Suprapubic skin (tissue), 4 donors: ENCODE measurements around the gene PMPCA. TPM values are rescaled to one million over a fixed set of nuclear protein-coding genes. Genes with fewer than 3 reads are reported as not detected.

Experiments used
- DNase-seq, 2 donors: peaks; one replicate each; pipeline ENCODE4 v3.0.0-alpha.2; 2019; ENCODE audit warnings: low spot score in 2 of 2
- H3K27ac ChIP-seq: fragments of 200-600 bp; sonication (generic); one replicate; pipeline ENCODE4 v1.5.1; 2019
- H3K27me3 ChIP-seq: fragments of 200-600 bp; sonication (generic); one replicate; pipeline ENCODE4 v1.5.1; 2019
- H3K36me3 ChIP-seq: fragments of 200-600 bp; sonication (generic); one replicate; pipeline ENCODE4 v1.5.1; 2019
- H3K4me1 ChIP-seq: fragments of 200-600 bp; sonication (generic); one replicate; pipeline ENCODE4 v1.5.1; 2019
- H3K4me3 ChIP-seq: fragments of 200-600 bp; sonication (generic); one replicate; pipeline ENCODE4 v1.5.1; 2019; ENCODE audit warnings: mild to moderate bottlenecking
- H3K9me3 ChIP-seq: fragments of 200-600 bp; sonication (generic); one replicate; pipeline ENCODE4 v1.5.1; 2019
- CTCF ChIP-seq, 2 donors: fragments of 200-600 bp in 1 of 2; fragments of 450-650 bp in 1 of 2; sonication (generic) in 1 of 2; IDR thresholded peaks; one replicate each; pipeline ENCODE4 v1.5.1; 2016 to 2019; ENCODE audit warnings: antibody characterized with exemption in 2 of 2, mild to moderate bottlenecking in 1 of 2, moderate library complexity in 1 of 2
- EP300 ChIP-seq: sonication (generic); formaldehyde crosslinking; IDR thresholded peaks from one replicate; pipeline ENCODE4 v1.6.1; 2017; ENCODE audit warnings: antibody characterized with exemption
- POLR2A ChIP-seq, 2 donors: fragments of 450-650 bp; IDR thresholded peaks; one replicate each; pipeline ENCODE4 v1.6.1; 2017; ENCODE audit warnings: antibody characterized with exemption in 2 of 2, mild to moderate bottlenecking in 2 of 2, moderate library complexity in 2 of 2
- POLR2AphosphoS5 ChIP-seq, 3 donors: sonication (generic); formaldehyde crosslinking; IDR thresholded peaks; one replicate each; pipeline ENCODE4 v1.6.1; 2017; ENCODE audit warnings: antibody characterized with exemption in 3 of 3
- WGBS: methylation state at CpG from one replicate; pipeline ENCODE4 v1.1.5; 2018; 5-methylcytosine and 5-hydroxymethylcytosine counted together
- total RNA-seq, 4 donors: library from RNA; depleted of rRNA; stranded (reverse); fragments of >200 nt; gene quantifications; one replicate each; pipeline ENCODE4 v1.1.0, GENCODE V29; 2016

PMPCA gene
- total RNA-seq, 4 donors from 2014 or later, result 44.1 to 65.8 (median 63.5) TPM

GRCh38 chr9:136438548-136439480, 28.4 kb downstream of the PMPCA start:
- DNase-seq, result no peak
- Histone ChIP-seq H3K27ac (peak overlapping the region; percentile 72), H3K27me3 (no peaks in the 10 kb centered on the region), H3K4me3 (peak overlapping the region; percentile 95), H3K4me1 (peaks cover 35% of the 10 kb centered on the region), H3K36me3 (peaks cover 37% of the 10 kb centered on the region), H3K9me3 (no peaks in the 10 kb centered on the region)
- TF ChIP-seq CTCF (IDR thresholded peaks at IDR 0.05) (no peak), EP300 (no peak), POLR2A (IDR thresholded peaks at IDR 0.05) (no peak), POLR2AphosphoS5 (IDR thresholded peaks at IDR 0.05) (no peak)
- under 1% methylated on average over 12 of the region's 91 CpGs for WGBS

GRCh38 chr9:136439481-136440408, 29.3 kb downstream of the PMPCA start, which contains the start of gene INPP5E:
Gene INPP5E, minus strand, starts transcription at chr9:136439845. Its CDS starts 426 bp downstream, at chr9:136439419.
- peaks cover 35% of the 10 kb centered on the region for H3K4me1 ChIP-seq
- DNase-seq, result no peak
- peak; percentile 57 to 78 for TF ChIP-seq CTCF (IDR thresholded peaks at IDR 0.05)
- TF ChIP-seq POLR2AphosphoS5 (IDR thresholded peaks at IDR 0.05), result no peak

GRCh38 chr9:136441191-136441680, 30.8 kb downstream of the PMPCA start:
- WGBS, result 88% methylated on average over 15 of the region's 15 CpGs
- no peaks in the 10 kb centered on the region for H3K9me3 ChIP-seq
- no peak for DNase-seq
- peaks cover 58% of the 10 kb centered on the region for H3K36me3 ChIP-seq
- no peaks in the 10 kb centered on the region for H3K27me3 ChIP-seq
- no peak overlapping the region for H3K27ac ChIP-seq
- H3K4me3 ChIP-seq, result no peak overlapping the region
- peaks cover 35% of the 10 kb centered on the region for H3K4me1 ChIP-seq
- TF ChIP-seq CTCF (IDR thresholded peaks at IDR 0.05) (no peak), EP300 (no peak), POLR2AphosphoS5 (IDR thresholded peaks at IDR 0.05) (no peak), POLR2A (IDR thresholded peaks at IDR 0.05) (no peak)

More at GRCh38 chr9:136439481-136440408, 29.3 kb downstream of the PMPCA start, which contains the start of gene INPP5E:
- H3K27ac ChIP-seq, result peak within 1 kb of the TSS; percentile 72
- H3K36me3 ChIP-seq, result peaks cover 46% of the 10 kb centered on the region
- no peaks in the 10 kb centered on the region for H3K27me3 ChIP-seq
- no peaks in the 10 kb centered on the region for H3K9me3 ChIP-seq
- 32% methylated on average over 15 of the region's 90 CpGs for WGBS
- H3K4me3 ChIP-seq, result peak within 1 kb of the TSS; percentile 95

- peaks cover 60% of the 10 kb centered on the region for H3K36me3 ChIP-seq
- H3K27ac ChIP-seq, result no peak overlapping the region
- no peak for DNase-seq
- H3K4me1 ChIP-seq, result peaks cover 30% of the 10 kb centered on the region
- no peak for TF ChIP-seq POLR2AphosphoS5 (IDR thresholded peaks at IDR 0.05)
- no peak for TF ChIP-seq CTCF (IDR thresholded peaks at IDR 0.05)
- H3K27me3 ChIP-seq, result no peaks in the 10 kb centered on the region
- no peak overlapping the region for H3K4me3 ChIP-seq
- no peaks in the 10 kb centered on the region for H3K9me3 ChIP-seq
- WGBS, result 78% methylated on average over 13 of the region's 17 CpGs
These were observed 31.3 kb downstream of the PMPCA start for GRCh38 chr9:136441681-136442245.
